GM18907 (cell line): Measurements from ENCODE around the gene ZNF804A.

ENCODE experiments used
- ATAC-seq: cut with Tn5 transposase; IDR thresholded peaks from one replicate; pipeline ENCODE4 v1.9.1; 2021; ENCODE audit warnings: mild to moderate bottlenecking, moderate library complexity; ENCODE audit not compliant: unreplicated experiment

The ZNF804A gene

GRCh38 chr2:184920451-184920965 is 322.2 kb downstream of the ZNF804A start:
- no peak for ATAC-seq

- no peak for ATAC-seq
Observed at GRCh38 chr2:184921676-184922075, 323.3 kb downstream of the ZNF804A start.

GRCh38 chr2:184923751-184924150 is 325.4 kb downstream of the ZNF804A start:
- ATAC-seq, result no peak

GRCh38 chr2:184927040-184927439 is 328.7 kb downstream of the ZNF804A start:
- ATAC-seq, result no peak

- ATAC-seq, result no peak
Observed at GRCh38 chr2:184936761-184937160, 338.4 kb downstream of the ZNF804A start.

GRCh38 chr2:184938221-184938985 is 340.1 kb downstream of the ZNF804A start:
- no peak for ATAC-seq

GRCh38 chr2:184945326-184945725 is 347.0 kb downstream of the ZNF804A start:
- ATAC-seq, result no peak

- ATAC-seq, result no peak
Observed at GRCh38 chr2:184945824-184946223, 347.5 kb downstream of the ZNF804A start.

GRCh38 chr2:184956856-184957255 is 358.5 kb downstream of the ZNF804A start:
- no peak for ATAC-seq

- ATAC-seq, result no peak
Observed at GRCh38 chr2:184971546-184972068, 373.3 kb downstream of the ZNF804A start.
